CD14-positive monocyte (primary cell): ENCODE measurements around the gene SOX30. TPM values are rescaled to one million over a fixed set of nuclear protein-coding genes. Genes with fewer than 3 reads are reported as not detected.

ENCODE experiments used
- DNase-seq, 3 donors: peaks; one replicate each; pipeline ENCODE4 v3.0.0-alpha.2; 2011 to 2022
- H2AFZ ChIP-seq: 2 replicates; pipeline ENCODE4 v1.6.0; 2012; ENCODE audit warnings: mild to moderate bottlenecking, low read depth, low read length, inconsistent platforms; ENCODE audit not compliant: insufficient read depth, poor library complexity, severe bottlenecking
- H3K27ac ChIP-seq, 2 donors: 1 replicate in 1 of 2; 2 replicates in 1 of 2; pipeline ENCODE4 v1.5.1; 2012 to 2013; ENCODE audit warnings: low read length in 2 of 2, control low read depth in 1 of 2, inconsistent platforms in 1 of 2, low read depth in 1 of 2, mild to moderate bottlenecking in 1 of 2
- H3K27me3 ChIP-seq, 2 donors: one replicate each; pipeline versions ENCODE4 v1.6.0 to v1.6.1; 2011 to 2013; ENCODE audit warnings: low read length in 2 of 2; ENCODE audit not compliant: control insufficient read depth in 2 of 2, insufficient read depth in 2 of 2
- H3K36me3 ChIP-seq, 2 donors: replicated peaks in 1 of 2; 1 replicate in 1 of 2; 2 replicates in 1 of 2; pipeline versions ENCODE4 v1.5.1 to v1.6.1; 2012 to 2013; ENCODE audit warnings: low read length in 2 of 2, control low read depth in 1 of 2, inconsistent platforms in 1 of 2, mild to moderate bottlenecking in 1 of 2; ENCODE audit not compliant: insufficient read depth in 2 of 2, control insufficient read depth in 1 of 2
- H3K4me1 ChIP-seq, 2 donors: 1 replicate in 1 of 2; 2 replicates in 1 of 2; pipeline versions ENCODE4 v1.5.1 to v1.6.1; 2012 to 2013; ENCODE audit warnings: low read length in 2 of 2, control low read depth in 1 of 2, inconsistent platforms in 1 of 2, mild to moderate bottlenecking in 1 of 2, moderate library complexity in 1 of 2; ENCODE audit not compliant: insufficient read depth in 2 of 2, control insufficient read depth in 1 of 2
- H3K4me2 ChIP-seq: replicated peaks from 2 replicates; pipeline ENCODE3; 2012; ENCODE audit warnings: low read length, moderate library complexity, mild to moderate bottlenecking; ENCODE audit not compliant: poor library complexity, severe bottlenecking; ENCODE audit errors: extremely low read depth
- H3K4me3 ChIP-seq, 3 experiments: fragments of 200-600 bp in 1 of 3; sonication (generic) in 1 of 3; replicated peaks in 1 of 3; 1 replicate in 2 of 3; 2 replicates in 1 of 3; pipeline ENCODE4 v1.5.1; 2011 to 2013; ENCODE audit warnings: low read length in 3 of 3, mild to moderate bottlenecking in 3 of 3, control low read depth in 2 of 3, low read depth in 2 of 3, inconsistent platforms in 1 of 3, moderate library complexity in 1 of 3
- H3K79me2 ChIP-seq: 2 replicates; pipeline ENCODE4 v1.6.0; 2012; ENCODE audit warnings: mild to moderate bottlenecking, control low read depth, inconsistent platforms, low read length, moderate library complexity; ENCODE audit not compliant: insufficient read depth
- H3K9ac ChIP-seq: 2 replicates; pipeline ENCODE4 v1.6.0; 2017; ENCODE audit warnings: low read length, mild to moderate bottlenecking; ENCODE audit not compliant: insufficient read depth, poor library complexity, severe bottlenecking
- H3K9me3 ChIP-seq, 2 donors: replicated peaks in 1 of 2; 1 replicate in 1 of 2; 2 replicates in 1 of 2; pipeline versions ENCODE4 v1.5.1 to v1.6.1; 2012 to 2013; ENCODE audit warnings: low read length in 2 of 2, control low read depth in 1 of 2; ENCODE audit not compliant: control insufficient read depth in 1 of 2, insufficient read depth in 1 of 2
- H4K20me1 ChIP-seq: 2 replicates; pipeline ENCODE4 v1.6.0; 2012; ENCODE audit warnings: mild to moderate bottlenecking, low read length, control low read depth, moderate library complexity; ENCODE audit not compliant: insufficient read depth
- H3K27ac Mint-ChIP-seq, 7 donors: one replicate each; pipeline ENCODE4 v1.8.0; 2020; ENCODE audit warnings: mild to moderate bottlenecking in 7 of 7, mixed read lengths in 7 of 7, moderate library complexity in 6 of 7, inconsistent platforms in 2 of 7
- H3K27me3 Mint-ChIP-seq, 3 donors: one replicate each; pipeline ENCODE4 v1.8.0; 2021 to 2022; ENCODE audit warnings: low read depth in 3 of 3, mild to moderate bottlenecking in 3 of 3, mixed read lengths in 3 of 3, moderate library complexity in 3 of 3, inconsistent platforms in 1 of 3
- H3K36me3 Mint-ChIP-seq, 2 donors: one replicate each; pipeline ENCODE4 v1.8.0; 2020; ENCODE audit warnings: mixed read lengths in 2 of 2, inconsistent platforms in 1 of 2, mild to moderate bottlenecking in 1 of 2
- H3K4me1 Mint-ChIP-seq: one replicate; pipeline ENCODE4 v1.8.0; 2020; ENCODE audit warnings: mild to moderate bottlenecking, mixed read lengths
- H3K4me3 Mint-ChIP-seq, 2 donors: one replicate each; pipeline ENCODE4 v1.8.0; 2020; ENCODE audit warnings: mild to moderate bottlenecking in 2 of 2, mixed read lengths in 2 of 2, moderate library complexity in 1 of 2
- H3K9me3 Mint-ChIP-seq, 7 donors: one replicate each; pipeline ENCODE4 v1.8.0; 2020 to 2022; ENCODE audit warnings: mixed read lengths in 7 of 7, mild to moderate bottlenecking in 6 of 7, moderate library complexity in 6 of 7, inconsistent platforms in 2 of 7
- WGBS: methylation state at CpG from one replicate; pipeline ENCODE4 v1.1.5; 2013; ENCODE audit warnings: missing lambda C conversion rate; ENCODE audit not compliant: insufficient coverage; 5-methylcytosine and 5-hydroxymethylcytosine counted together
- intact Hi-C, 2 donors: fragments of 100-400 bp; cut with micrococcal nuclease; formaldehyde crosslinking; loops; one replicate each; pipeline versions ENCODE4 v1.15.0 to v1.15.1; 2023
- polyA plus RNA-seq, 3 donors: library from polyadenylated mRNA; depleted of rRNA in 1 of 3; unstranded in 2 of 3; stranded (reverse) in 1 of 3; fragments of 300-500 nt in 2 of 3; fragments of >200 nt in 1 of 3; fragmentation: Illumina TruSeq in 2 of 3; gene quantifications; 1 replicate in 2 of 3; 2 replicates in 1 of 3; pipeline ENCODE4 v1.2.3, GENCODE V29; 2012 to 2021
- TF ChIP-seq, protein P1 (sequence below): fragments of 200-600 bp; IDR thresholded peaks from one replicate; pipeline ENCODE4 v1.8.0; 2022; ENCODE audit warnings: antibody characterized with exemption, mild to moderate bottlenecking

SOX30 gene
- polyA plus RNA-seq, 3 donors = 0.03 to 0.22 (median 0.12) TPM

DNA sequence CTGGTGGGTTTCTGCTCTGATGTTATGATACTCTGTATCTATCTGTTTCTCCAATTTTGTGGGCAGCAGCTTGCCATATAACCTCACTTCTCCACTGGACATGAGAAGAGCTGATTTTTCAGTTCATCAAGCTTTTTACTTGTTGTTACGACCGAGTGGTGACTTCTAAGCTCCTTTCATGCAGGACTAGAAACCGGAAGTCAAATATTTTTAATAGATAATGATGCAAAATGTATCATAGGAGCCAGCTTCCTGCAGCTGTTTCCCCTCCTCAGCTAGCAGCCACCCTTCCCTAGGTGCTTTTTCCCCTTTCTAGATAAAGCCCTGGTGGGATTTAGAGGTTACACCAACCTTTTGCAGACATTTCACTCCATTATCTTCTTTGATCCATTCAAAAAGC, 59.6 kb downstream of the SOX30 start:
- Histone ChIP-seq H3K9ac (no peak overlapping the region), H3K27ac (peak overlapping the region in 1 of 2 donors; percentile 51), H3K36me3 (no peaks in the 10 kb centered on the region), H2AFZ (peak overlapping the region; percentile 30), H3K4me2 (peak overlapping the region; percentile 47), H3K4me3 (peak overlapping the region in 1 of 3 experiments; percentile 44), H3K79me2 (no peaks in the 10 kb centered on the region), H3K4me1 (peaks cover 36 to 49% of the 10 kb centered on the region in 2 donors), H4K20me1 (no peaks in the 10 kb centered on the region), H3K27me3 (no peaks in the 10 kb centered on the region), H3K9me3 (no peaks in the 10 kb centered on the region)
- DNase-seq = peak in 2 of 3 donors; percentile 54 to 56
- no peaks in the 10 kb centered on the region for H3K9me3 Mint-ChIP-seq
- peaks cover 2 to 3% of the 10 kb centered on the region in 2 donors for H3K36me3 Mint-ChIP-seq
- TF ChIP-seq, protein P1, sequence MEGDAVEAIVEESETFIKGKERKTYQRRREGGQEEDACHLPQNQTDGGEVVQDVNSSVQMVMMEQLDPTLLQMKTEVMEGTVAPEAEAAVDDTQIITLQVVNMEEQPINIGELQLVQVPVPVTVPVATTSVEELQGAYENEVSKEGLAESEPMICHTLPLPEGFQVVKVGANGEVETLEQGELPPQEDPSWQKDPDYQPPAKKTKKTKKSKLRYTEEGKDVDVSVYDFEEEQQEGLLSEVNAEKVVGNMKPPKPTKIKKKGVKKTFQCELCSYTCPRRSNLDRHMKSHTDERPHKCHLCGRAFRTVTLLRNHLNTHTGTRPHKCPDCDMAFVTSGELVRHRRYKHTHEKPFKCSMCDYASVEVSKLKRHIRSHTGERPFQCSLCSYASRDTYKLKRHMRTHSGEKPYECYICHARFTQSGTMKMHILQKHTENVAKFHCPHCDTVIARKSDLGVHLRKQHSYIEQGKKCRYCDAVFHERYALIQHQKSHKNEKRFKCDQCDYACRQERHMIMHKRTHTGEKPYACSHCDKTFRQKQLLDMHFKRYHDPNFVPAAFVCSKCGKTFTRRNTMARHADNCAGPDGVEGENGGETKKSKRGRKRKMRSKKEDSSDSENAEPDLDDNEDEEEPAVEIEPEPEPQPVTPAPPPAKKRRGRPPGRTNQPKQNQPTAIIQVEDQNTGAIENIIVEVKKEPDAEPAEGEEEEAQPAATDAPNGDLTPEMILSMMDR = no peak
- H3K4me3 Mint-ChIP-seq = peak overlapping the region in 1 of 2 donors; percentile 58
- peak overlapping the region in 6 of 7 donors; percentile 6 to 77 (median 62) for H3K27ac Mint-ChIP-seq
- H3K4me1 Mint-ChIP-seq = peaks cover 47% of the 10 kb centered on the region
- WGBS = no CpG with 5 or more reads among the region's 3 CpGs
- intact Hi-C loops = no loop called here
- H3K27me3 Mint-ChIP-seq = peaks cover 2 to 10% (median 3%) of the 10 kb centered on the region in 3 donors

DNA sequence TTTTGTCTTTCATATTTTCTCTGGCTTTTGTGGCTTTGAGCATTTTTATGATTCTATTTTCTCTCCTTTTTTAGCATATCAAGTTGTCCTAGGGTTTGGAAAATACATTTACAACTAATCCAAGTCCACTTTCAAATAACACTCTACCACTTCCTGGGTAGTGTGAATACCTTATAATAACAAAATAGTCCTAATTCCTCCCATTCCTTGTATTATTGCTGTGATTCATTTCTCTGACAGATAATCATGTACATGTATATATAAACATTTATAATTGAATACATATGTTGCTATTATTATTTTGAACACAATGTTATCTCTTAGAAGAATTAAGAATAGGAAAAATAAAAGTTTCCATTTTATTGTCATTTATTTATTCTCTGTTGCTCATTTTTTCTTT, 61.8 kb downstream of the SOX30 start:
- no peaks in the 10 kb centered on the region for H3K27me3 ChIP-seq
- H3K4me3 ChIP-seq = no peak overlapping the region
- H3K9ac ChIP-seq = no peak overlapping the region
- H3K4me1 ChIP-seq = peaks cover 21 to 33% of the 10 kb centered on the region in 2 donors
- no peaks in the 10 kb centered on the region for H3K36me3 ChIP-seq
- DNase-seq = no peak
- no peak overlapping the region for H2AFZ ChIP-seq
- Mint-ChIP-seq H3K4me3 (no peak overlapping the region), H3K27me3 (peaks cover 0 to 10% (median 3%) of the 10 kb centered on the region in 3 donors), H3K9me3 (no peaks in the 10 kb centered on the region), H3K36me3 (peaks cover 2 to 3% of the 10 kb centered on the region in 2 donors), H3K4me1 (peaks cover 32% of the 10 kb centered on the region), H3K27ac (no peak overlapping the region)
- no peaks in the 10 kb centered on the region for H4K20me1 ChIP-seq
- TF ChIP-seq, protein P1 = no peak
- no peaks in the 10 kb centered on the region for H3K79me2 ChIP-seq
- H3K4me2 ChIP-seq = no peak overlapping the region
- intact Hi-C loops = no loop called here
- H3K27ac ChIP-seq = no peak overlapping the region
- H3K9me3 ChIP-seq = no peaks in the 10 kb centered on the region
